HEK293 (cell line): ENCODE measurements around the gene ITGA5.

Experiments used
- GLIS2 ChIP-seq: fragments of 450-650 bp; formaldehyde crosslinking; IDR thresholded peaks from 2 replicates; pipeline ENCODE4 v1.5.1; 2016; ENCODE audit warnings: missing biosample characterization, missing genetic modification characterization
- REPIN1 ChIP-seq: fragments of 450-650 bp; formaldehyde crosslinking; IDR thresholded peaks from 2 replicates; pipeline ENCODE4 v1.5.1; 2017; ENCODE audit warnings: missing biosample characterization, missing genetic modification characterization, low read depth
- SCRT1 ChIP-seq: fragments of 450-650 bp; formaldehyde crosslinking; IDR thresholded peaks from 2 replicates; pipeline ENCODE4 v1.5.1; 2016; ENCODE audit warnings: missing biosample characterization, missing genetic modification characterization, borderline replicate concordance
- YY1 ChIP-seq: fragments of 450-650 bp; formaldehyde crosslinking; IDR thresholded peaks from 2 replicates; pipeline ENCODE4 v1.5.1; 2018; ENCODE audit warnings: missing biosample characterization, missing genetic modification characterization
- ZBTB44 ChIP-seq: fragments of 450-650 bp; IDR thresholded peaks from 2 replicates; pipeline ENCODE4 v1.5.1; 2018; ENCODE audit warnings: missing biosample characterization, mild to moderate bottlenecking, missing genetic modification characterization
- ZFHX2 ChIP-seq: fragments of 450-650 bp; formaldehyde crosslinking; conservative IDR thresholded peaks from 2 replicates; pipeline ENCODE4 v1.5.1; 2016; ENCODE audit warnings: missing biosample characterization, missing genetic modification characterization
- ZIC2 ChIP-seq: fragments of 450-650 bp; formaldehyde crosslinking; IDR thresholded peaks from 2 replicates; pipeline ENCODE4 v1.5.1; 2016; ENCODE audit warnings: missing biosample characterization, missing genetic modification characterization
- ZNF114 ChIP-seq: fragments of 450-650 bp; formaldehyde crosslinking; IDR thresholded peaks from 2 replicates; pipeline ENCODE4 v1.5.0; 2017; ENCODE audit warnings: missing biosample characterization, missing genetic modification characterization
- ZNF121 ChIP-seq: fragments of 450-650 bp; formaldehyde crosslinking; IDR thresholded peaks from 2 replicates; pipeline ENCODE4 v1.5.1; 2016; ENCODE audit warnings: missing biosample characterization, missing genetic modification characterization
- ZNF148 ChIP-seq: fragments of 450-650 bp; formaldehyde crosslinking; IDR thresholded peaks from 2 replicates; pipeline ENCODE4 v1.5.0; 2017; ENCODE audit warnings: missing biosample characterization, missing genetic modification characterization, borderline replicate concordance
- ZNF214 ChIP-seq: fragments of 450-650 bp; formaldehyde crosslinking; IDR thresholded peaks from 2 replicates; pipeline ENCODE4 v1.5.1; 2017; ENCODE audit warnings: missing biosample characterization, mild to moderate bottlenecking, missing genetic modification characterization, borderline replicate concordance
- ZNF280D ChIP-seq: fragments of 450-650 bp; formaldehyde crosslinking; IDR thresholded peaks from 2 replicates; pipeline ENCODE4 v1.5.1; 2016; ENCODE audit warnings: missing biosample characterization, missing genetic modification characterization
- ZNF324 ChIP-seq: fragments of 450-650 bp; formaldehyde crosslinking; IDR thresholded peaks from 2 replicates; pipeline ENCODE4 v1.5.1; 2016; ENCODE audit warnings: missing biosample characterization, missing genetic modification characterization
- ZNF513 ChIP-seq: fragments of 450-650 bp; IDR thresholded peaks from 2 replicates; pipeline ENCODE4 v1.5.1; 2018; ENCODE audit warnings: missing biosample characterization, missing genetic modification characterization
- ZNF529 ChIP-seq: fragments of 450-650 bp; formaldehyde crosslinking; IDR thresholded peaks from 2 replicates; pipeline ENCODE4 v1.5.1; 2017; ENCODE audit warnings: missing genetic modification characterization, missing biosample characterization; ENCODE audit not compliant: insufficient replicate concordance
- ZNF560 ChIP-seq: fragments of 450-650 bp; formaldehyde crosslinking; IDR thresholded peaks from 2 replicates; pipeline ENCODE4 v1.5.1; 2017; ENCODE audit warnings: missing biosample characterization, missing genetic modification characterization, borderline replicate concordance
- ZNF610 ChIP-seq: fragments of 450-650 bp; formaldehyde crosslinking; IDR thresholded peaks from 2 replicates; pipeline ENCODE4 v1.5.1; 2016; ENCODE audit warnings: missing biosample characterization, missing genetic modification characterization, borderline replicate concordance
- TF ChIP-seq, protein P1 (sequence below): fragments of 450-650 bp; formaldehyde crosslinking; IDR thresholded peaks from 2 replicates; pipeline ENCODE4 v1.5.1; 2016; ENCODE audit warnings: missing biosample characterization, missing genetic modification characterization
- TF ChIP-seq, protein P2 (sequence below): fragments of 450-650 bp; formaldehyde crosslinking; conservative IDR thresholded peaks from 2 replicates; pipeline ENCODE4 v1.5.1; 2016; ENCODE audit warnings: low read depth, missing biosample characterization, missing genetic modification characterization

The ITGA5 gene

GRCh38 chr12:54358945-54359761 is 59.9 kb downstream of the ITGA5 start (continued):
- peak; percentile 93 for TF ChIP-seq GLIS2 (tag by site-specific recombination)
- no peak for TF ChIP-seq ZNF214 (tag by site-specific recombination)
- no peak; the same call in 1 of the 2 replicates for TF ChIP-seq ZNF121 (tag by site-specific recombination)
- TF ChIP-seq ZNF114 (tag by site-specific recombination): no peak
- TF ChIP-seq SCRT1 (tag by site-specific recombination): peak; percentile 79
- peak; percentile 99 for TF ChIP-seq ZNF324 (tag by site-specific recombination)
- 0 out of 2 replicates have a peak, but pooled peaks have one; percentile 11 for TF ChIP-seq REPIN1 (tag by site-specific recombination)
- TF ChIP-seq, protein P1, sequence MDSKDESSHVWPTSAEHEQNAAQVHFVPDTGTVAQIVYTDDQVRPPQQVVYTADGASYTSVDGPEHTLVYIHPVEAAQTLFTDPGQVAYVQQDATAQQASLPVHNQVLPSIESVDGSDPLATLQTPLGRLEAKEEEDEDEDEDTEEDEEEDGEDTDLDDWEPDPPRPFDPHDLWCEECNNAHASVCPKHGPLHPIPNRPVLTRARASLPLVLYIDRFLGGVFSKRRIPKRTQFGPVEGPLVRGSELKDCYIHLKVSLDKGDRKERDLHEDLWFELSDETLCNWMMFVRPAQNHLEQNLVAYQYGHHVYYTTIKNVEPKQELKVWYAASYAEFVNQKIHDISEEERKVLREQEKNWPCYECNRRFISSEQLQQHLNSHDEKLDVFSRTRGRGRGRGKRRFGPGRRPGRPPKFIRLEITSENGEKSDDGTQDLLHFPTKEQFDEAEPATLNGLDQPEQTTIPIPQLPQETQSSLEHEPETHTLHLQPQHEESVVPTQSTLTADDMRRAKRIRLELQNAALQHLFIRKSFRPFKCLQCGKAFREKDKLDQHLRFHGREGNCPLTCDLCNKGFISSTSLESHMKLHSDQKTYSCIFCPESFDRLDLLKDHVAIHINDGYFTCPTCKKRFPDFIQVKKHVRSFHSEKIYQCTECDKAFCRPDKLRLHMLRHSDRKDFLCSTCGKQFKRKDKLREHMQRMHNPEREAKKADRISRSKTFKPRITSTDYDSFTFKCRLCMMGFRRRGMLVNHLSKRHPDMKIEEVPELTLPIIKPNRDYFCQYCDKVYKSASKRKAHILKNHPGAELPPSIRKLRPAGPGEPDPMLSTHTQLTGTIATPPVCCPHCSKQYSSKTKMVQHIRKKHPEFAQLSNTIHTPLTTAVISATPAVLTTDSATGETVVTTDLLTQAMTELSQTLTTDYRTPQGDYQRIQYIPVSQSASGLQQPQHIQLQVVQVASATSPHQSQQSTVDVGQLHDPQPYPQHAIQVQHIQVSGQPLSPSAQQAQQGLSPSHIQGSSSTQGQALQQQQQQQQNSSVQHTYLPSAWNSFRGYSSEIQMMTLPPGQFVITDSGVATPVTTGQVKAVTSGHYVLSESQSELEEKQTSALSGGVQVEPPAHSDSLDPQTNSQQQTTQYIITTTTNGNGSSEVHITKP: peak; percentile 83
- TF ChIP-seq ZFHX2: peak; percentile 71
- peak; percentile 97 for TF ChIP-seq ZIC2 (tag by site-specific recombination)
- no peak; the same call in 1 of the 2 replicates for TF ChIP-seq YY1
- peak; percentile 91 for TF ChIP-seq ZNF610
- no peak for TF ChIP-seq ZNF529 (tag by site-specific recombination)
- no peak for TF ChIP-seq ZNF513 (tag by site-specific recombination)
- peak; percentile 55; the same call in 1 of the 2 replicates for TF ChIP-seq ZNF148
- TF ChIP-seq ZBTB44 (tag by site-specific recombination): peak; percentile 84
- peak; percentile 69; the same call in 1 of the 2 replicates for TF ChIP-seq ZNF280D
- TF ChIP-seq, protein P2, sequence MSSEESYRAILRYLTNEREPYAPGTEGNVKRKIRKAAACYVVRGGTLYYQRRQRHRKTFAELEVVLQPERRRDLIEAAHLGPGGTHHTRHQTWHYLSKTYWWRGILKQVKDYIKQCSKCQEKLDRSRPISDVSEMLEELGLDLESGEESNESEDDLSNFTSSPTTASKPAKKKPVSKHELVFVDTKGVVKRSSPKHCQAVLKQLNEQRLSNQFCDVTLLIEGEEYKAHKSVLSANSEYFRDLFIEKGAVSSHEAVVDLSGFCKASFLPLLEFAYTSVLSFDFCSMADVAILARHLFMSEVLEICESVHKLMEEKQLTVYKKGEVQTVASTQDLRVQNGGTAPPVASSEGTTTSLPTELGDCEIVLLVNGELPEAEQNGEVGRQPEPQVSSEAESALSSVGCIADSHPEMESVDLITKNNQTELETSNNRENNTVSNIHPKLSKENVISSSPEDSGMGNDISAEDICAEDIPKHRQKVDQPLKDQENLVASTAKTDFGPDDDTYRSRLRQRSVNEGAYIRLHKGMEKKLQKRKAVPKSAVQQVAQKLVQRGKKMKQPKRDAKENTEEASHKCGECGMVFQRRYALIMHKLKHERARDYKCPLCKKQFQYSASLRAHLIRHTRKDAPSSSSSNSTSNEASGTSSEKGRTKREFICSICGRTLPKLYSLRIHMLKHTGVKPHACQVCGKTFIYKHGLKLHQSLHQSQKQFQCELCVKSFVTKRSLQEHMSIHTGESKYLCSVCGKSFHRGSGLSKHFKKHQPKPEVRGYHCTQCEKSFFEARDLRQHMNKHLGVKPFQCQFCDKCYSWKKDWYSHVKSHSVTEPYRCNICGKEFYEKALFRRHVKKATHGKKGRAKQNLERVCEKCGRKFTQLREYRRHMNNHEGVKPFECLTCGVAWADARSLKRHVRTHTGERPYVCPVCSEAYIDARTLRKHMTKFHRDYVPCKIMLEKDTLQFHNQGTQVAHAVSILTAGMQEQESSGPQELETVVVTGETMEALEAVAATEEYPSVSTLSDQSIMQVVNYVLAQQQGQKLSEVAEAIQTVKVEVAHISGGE: no peak
- TF ChIP-seq ZNF560: no peak
